ENCODE measurements around the gene ANP32B. TPM values are rescaled to one million over a fixed set of nuclear protein-coding genes. Genes with fewer than 3 reads are reported as not detected.

The ANP32B gene
- 39.6 and 41.9 TPM in 2 replicates for total RNA-seq

GRCh38 chr9:97982683-97983588 is at the start of gene ANP32B:
Gene ANP32B (plus strand): TSS chr9:97983341. CDS start chr9:97983556, 215 bp downstream.

GRCh38 chr9:97938081-97938644 is 45.0 kb upstream of the ANP32B start, which contains the start of gene HEMGN:
Gene HEMGN (minus strand): TSS chr9:97938172. CDS start chr9:97938136, 36 bp downstream.

GRCh38 chr9:98056269-98057137 is 73.4 kb downstream of the ANP32B start, which contains the start of gene NANS:
Gene NANS (plus strand): TSS chr9:98056732. CDS start chr9:98056809, 77 bp downstream.

Other genes with a start within 250 kb of the ANP32B start
- 1.1 and 3.2 TPM in 2 replicates for gene FOXE1, start 130.1 kb upstream of the ANP32B start, total RNA-seq
- gene TRMO, start 60.8 kb upstream of the ANP32B start, total RNA-seq = 7.3 and 12.8 TPM in 2 replicates
- gene HEMGN, start 45.2 kb upstream of the ANP32B start, total RNA-seq = not detected in 2 replicates
- 74.6 and 91.6 TPM in 2 replicates for gene NANS, start 73.4 kb downstream of the ANP32B start, total RNA-seq
- 9.9 and 19.6 TPM in 2 replicates for gene TRIM14, start 135.9 kb downstream of the ANP32B start, total RNA-seq
- 19.0 and 28.4 TPM in 2 replicates for gene CORO2A, start 209.3 kb downstream of the ANP32B start, total RNA-seq

Data from airway epithelial cell (primary cell).